ENCODE data around the gene RAB11FIP5.

- TF ChIP-seq EZH2phosphoT487 (IDR thresholded peaks at IDR 0.05; ENCODE audit: borderline replicate concordance, low read length) = no peak
- TF ChIP-seq, protein P1, sequence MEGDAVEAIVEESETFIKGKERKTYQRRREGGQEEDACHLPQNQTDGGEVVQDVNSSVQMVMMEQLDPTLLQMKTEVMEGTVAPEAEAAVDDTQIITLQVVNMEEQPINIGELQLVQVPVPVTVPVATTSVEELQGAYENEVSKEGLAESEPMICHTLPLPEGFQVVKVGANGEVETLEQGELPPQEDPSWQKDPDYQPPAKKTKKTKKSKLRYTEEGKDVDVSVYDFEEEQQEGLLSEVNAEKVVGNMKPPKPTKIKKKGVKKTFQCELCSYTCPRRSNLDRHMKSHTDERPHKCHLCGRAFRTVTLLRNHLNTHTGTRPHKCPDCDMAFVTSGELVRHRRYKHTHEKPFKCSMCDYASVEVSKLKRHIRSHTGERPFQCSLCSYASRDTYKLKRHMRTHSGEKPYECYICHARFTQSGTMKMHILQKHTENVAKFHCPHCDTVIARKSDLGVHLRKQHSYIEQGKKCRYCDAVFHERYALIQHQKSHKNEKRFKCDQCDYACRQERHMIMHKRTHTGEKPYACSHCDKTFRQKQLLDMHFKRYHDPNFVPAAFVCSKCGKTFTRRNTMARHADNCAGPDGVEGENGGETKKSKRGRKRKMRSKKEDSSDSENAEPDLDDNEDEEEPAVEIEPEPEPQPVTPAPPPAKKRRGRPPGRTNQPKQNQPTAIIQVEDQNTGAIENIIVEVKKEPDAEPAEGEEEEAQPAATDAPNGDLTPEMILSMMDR (conservative IDR thresholded peaks at IDR 0.05; ENCODE audit: low read depth, low read length) = no peak
- no peak for TF ChIP-seq EZH2 (IDR thresholded peaks at IDR 0.05; ENCODE audit: low read length, unreplicated experiment)
Observed at GRCh38 chr2:73075477-73076373, 37.0 kb downstream of the RAB11FIP5 start.

Data from PC-3 (cell line).